Measurements from ENCODE around the gene APIP.

GRCh38 chr11:34860034-34860433, 56.1 kb downstream of the APIP start:
- TF ChIP-seq CTCF (IDR thresholded peaks at IDR 0.05) (no peak), POLR2A (IDR thresholded peaks at IDR 0.05) (no peak)

Data from lower leg skin (tissue), 3 donors.